CD8-positive, alpha-beta memory T cell (primary cell): ENCODE measurements around the gene RASAL2. TPM values are rescaled to one million over a fixed set of nuclear protein-coding genes. Genes with fewer than 3 reads are reported as not detected.
A peak's percentile ranks its signal among the peaks of the same experiment; 100 is the strongest.

Experiments
- CTCF ChIA-PET: fragments of 350-600 bp; sonication (Branson Sonifier 250); formaldehyde crosslinking; loops from one replicate; lab custom pipeline; 2021; ENCODE audit warnings: antibody characterized with exemption; lab: Charles Lee
- POLR2A ChIA-PET: fragments of 350-600 bp; sonication (Branson Sonifier 250); formaldehyde crosslinking; loops from one replicate; lab custom pipeline; 2021; ENCODE audit warnings: antibody characterized with exemption; lab: Charles Lee
- DNase-seq, 5 donors: peaks; one replicate each; pipeline versions ENCODE4 v3.0.0 to v3.0.0-alpha.2; 2020 to 2022; ENCODE audit warnings: mixed read lengths in 1 of 5
- H3K27ac ChIP-seq: one replicate; pipeline ENCODE4 v1.7.0; 2013; ENCODE audit warnings: low read depth, mild to moderate bottlenecking, low read length, moderate library complexity
- H3K27me3 ChIP-seq: 2 replicates; pipeline ENCODE4 v1.7.0; 2013; ENCODE audit warnings: low read length, mild to moderate bottlenecking; ENCODE audit not compliant: insufficient read depth, poor library complexity, severe bottlenecking
- H3K36me3 ChIP-seq: 2 replicates; pipeline ENCODE4 v1.7.0; 2013; ENCODE audit warnings: mild to moderate bottlenecking, low read length, moderate library complexity; ENCODE audit not compliant: insufficient read depth
- H3K4me1 ChIP-seq: 2 replicates; pipeline ENCODE4 v1.7.0; 2013; ENCODE audit warnings: mild to moderate bottlenecking, low read length, moderate library complexity; ENCODE audit not compliant: insufficient read depth
- H3K4me3 ChIP-seq: 2 replicates; pipeline ENCODE4 v1.7.0; 2013; ENCODE audit warnings: mild to moderate bottlenecking, low read length
- H3K9me3 ChIP-seq: 2 replicates; pipeline ENCODE4 v1.7.0; 2013; ENCODE audit warnings: mild to moderate bottlenecking, low read length
- H3K27ac Mint-ChIP-seq, 8 donors: one replicate each; pipeline ENCODE4 v1.8.0; 2020 to 2021; ENCODE audit warnings: mixed read lengths in 8 of 8, mild to moderate bottlenecking in 6 of 8, inconsistent platforms in 3 of 8, moderate library complexity in 3 of 8
- H3K27me3 Mint-ChIP-seq, 2 donors: one replicate each; pipeline ENCODE4 v1.8.0; 2020 to 2021; ENCODE audit warnings: mixed read lengths in 2 of 2, mild to moderate bottlenecking in 1 of 2, moderate library complexity in 1 of 2
- H3K36me3 Mint-ChIP-seq, 3 donors: one replicate each; pipeline ENCODE4 v1.8.0; 2020 to 2021; ENCODE audit warnings: mixed read lengths in 3 of 3, inconsistent platforms in 1 of 3, mild to moderate bottlenecking in 1 of 3
- H3K4me1 Mint-ChIP-seq, 3 donors: one replicate each; pipeline ENCODE4 v1.8.0; 2020 to 2021; ENCODE audit warnings: mixed read lengths in 3 of 3, inconsistent platforms in 1 of 3, mild to moderate bottlenecking in 1 of 3
- H3K4me3 Mint-ChIP-seq, 7 donors: one replicate each; pipeline ENCODE4 v1.8.0; 2020 to 2021; ENCODE audit warnings: mixed read lengths in 7 of 7, mild to moderate bottlenecking in 6 of 7, moderate library complexity in 4 of 7, inconsistent platforms in 2 of 7
- H3K9me3 Mint-ChIP-seq, 5 donors: one replicate each; pipeline ENCODE4 v1.8.0; 2020 to 2022; ENCODE audit warnings: mixed read lengths in 5 of 5, mild to moderate bottlenecking in 3 of 5, moderate library complexity in 2 of 5, inconsistent platforms in 1 of 5
- polyA plus RNA-seq: library from polyadenylated mRNA; unstranded; fragments of 300-500 nt; fragmentation: Illumina TruSeq; gene quantifications from one replicate; pipeline ENCODE4 v1.2.3, GENCODE V29; 2021
- total RNA-seq, 2 experiments: library from RNA; stranded (reverse); gene quantifications; one replicate each; pipeline ENCODE4 v1.2.3, GENCODE V29; 2021

Gene RASAL2
- total and polyA plus RNA-seq, 3 experiments from 2014 or later, result 0.04 to 0.07 TPM; not detected in 1

DNA sequence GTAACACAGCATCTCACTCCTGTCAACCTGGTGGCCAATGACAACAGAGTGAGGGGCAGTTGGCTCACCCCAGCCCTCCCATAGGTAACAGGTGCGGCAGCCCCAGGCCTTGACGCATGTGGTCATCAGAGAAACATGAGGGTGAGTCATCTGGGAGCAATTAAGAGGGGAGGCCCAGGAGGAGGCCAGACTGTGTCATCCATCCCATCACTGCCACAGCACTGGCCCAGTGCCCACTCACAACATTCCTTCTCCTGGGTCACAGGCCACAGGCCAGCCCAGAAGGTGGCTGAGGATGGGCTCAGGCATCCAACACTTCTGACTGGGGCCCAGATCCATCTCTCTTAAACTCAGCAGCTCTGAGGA is 436.1 kb downstream of the RASAL2 start:
- Histone ChIP-seq H3K4me1 (peaks cover 4% of the 10 kb centered on the region), H3K36me3 (no peaks in the 10 kb centered on the region), H3K4me3 (no peak overlapping the region), H3K27me3 (no peaks in the 10 kb centered on the region), H3K9me3 (no peaks in the 10 kb centered on the region), H3K27ac (no peak overlapping the region)
- POLR2A ChIA-PET, result no interaction called here
- Mint-ChIP-seq H3K9me3 (no peaks in the 10 kb centered on the region), H3K27ac (no peak overlapping the region), H3K27me3 (peaks cover 0 to 7% of the 10 kb centered on the region in 2 donors), H3K36me3 (no peaks in the 10 kb centered on the region), H3K4me3 (no peak overlapping the region), H3K4me1 (peaks cover 0 to 5% (median 2%) of the 10 kb centered on the region in 3 donors)
- CTCF ChIA-PET, result interaction anchor here (1.9 kb wide), 1 partner anchor 29 kb away, joined by 6 read pairs; no protein-coding TSS in a partner anchor
- DNase-seq, result no peak

DNA sequence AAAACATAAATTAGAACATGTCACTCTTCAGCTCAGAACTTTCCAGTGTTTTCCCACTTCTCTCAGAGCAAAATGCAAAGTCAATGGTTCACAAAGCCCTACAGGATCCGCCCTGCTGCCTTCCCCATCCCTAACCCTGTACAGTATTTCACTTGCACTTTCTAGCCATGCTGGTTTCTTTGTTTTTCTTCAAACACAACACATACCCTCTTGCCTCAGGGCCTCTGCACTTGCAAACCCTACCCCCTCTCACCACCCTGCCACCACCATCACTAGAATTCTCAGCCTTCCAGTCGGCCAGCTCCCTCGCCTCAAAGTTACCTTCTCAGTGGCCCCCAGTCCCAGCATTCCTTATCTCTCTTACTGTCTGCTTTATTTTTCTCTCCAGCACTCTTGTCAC is 436.6 kb downstream of the RASAL2 start:
- Mint-ChIP-seq H3K9me3 (no peaks in the 10 kb centered on the region), H3K27ac (peak overlapping the region in 1 of 8 donors; percentile 52), H3K4me1 (peaks cover 0 to 5% (median 2%) of the 10 kb centered on the region in 3 donors), H3K36me3 (no peaks in the 10 kb centered on the region), H3K4me3 (no peak overlapping the region), H3K27me3 (peaks cover 0 to 7% of the 10 kb centered on the region in 2 donors)
- Histone ChIP-seq H3K36me3 (no peaks in the 10 kb centered on the region), H3K27me3 (no peaks in the 10 kb centered on the region), H3K9me3 (no peaks in the 10 kb centered on the region), H3K27ac (no peak overlapping the region), H3K4me1 (peaks cover 4% of the 10 kb centered on the region), H3K4me3 (no peak overlapping the region)
- ChIA-PET POLR2A (no interaction called here), CTCF (no interaction called here)
- DNase-seq, result no peak

DNA sequence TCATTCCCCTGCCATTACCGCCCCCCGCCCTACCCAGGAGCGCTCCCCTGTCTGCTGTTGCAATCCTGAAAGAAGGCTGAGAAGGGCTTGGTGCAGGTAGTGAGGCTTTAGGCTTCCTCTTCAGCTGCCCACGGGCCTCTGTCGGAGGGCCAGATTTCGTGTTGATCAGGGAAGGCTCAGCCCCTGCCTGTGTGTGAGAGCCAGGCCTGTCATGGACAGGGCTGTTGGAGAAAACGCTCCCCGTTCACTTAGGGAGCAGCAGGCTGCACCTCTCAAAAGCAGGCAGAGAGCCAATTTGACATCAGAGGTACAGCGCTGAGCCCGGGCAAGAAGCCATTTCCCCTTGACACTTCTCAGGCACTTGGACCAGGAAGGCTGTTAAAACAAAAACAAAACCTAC is 438.0 kb downstream of the RASAL2 start:
- POLR2A ChIA-PET, result no interaction called here
- Mint-ChIP-seq H3K9me3 (no peaks in the 10 kb centered on the region), H3K4me3 (no peak overlapping the region), H3K27me3 (peaks cover 2 to 7% of the 10 kb centered on the region in 2 donors), H3K27ac (no peak overlapping the region), H3K4me1 (peaks cover 0 to 5% (median 2%) of the 10 kb centered on the region in 3 donors), H3K36me3 (no peaks in the 10 kb centered on the region)
- H3K27me3 ChIP-seq, result no peaks in the 10 kb centered on the region
- no peaks in the 10 kb centered on the region for H3K9me3 ChIP-seq
- DNase-seq, result peak in 1 of 5 donors; percentile 6
- peaks cover 4% of the 10 kb centered on the region for H3K4me1 ChIP-seq
- H3K36me3 ChIP-seq, result no peaks in the 10 kb centered on the region
- no peak overlapping the region for H3K27ac ChIP-seq
- no peak overlapping the region for H3K4me3 ChIP-seq
- CTCF ChIA-PET, result interaction anchor here (0.8 to 2.9 kb wide), 7 partner anchors 9 to 1283 kb away, joined by 4 to 21 read pairs (median 8); no protein-coding TSS in a partner anchor

DNA sequence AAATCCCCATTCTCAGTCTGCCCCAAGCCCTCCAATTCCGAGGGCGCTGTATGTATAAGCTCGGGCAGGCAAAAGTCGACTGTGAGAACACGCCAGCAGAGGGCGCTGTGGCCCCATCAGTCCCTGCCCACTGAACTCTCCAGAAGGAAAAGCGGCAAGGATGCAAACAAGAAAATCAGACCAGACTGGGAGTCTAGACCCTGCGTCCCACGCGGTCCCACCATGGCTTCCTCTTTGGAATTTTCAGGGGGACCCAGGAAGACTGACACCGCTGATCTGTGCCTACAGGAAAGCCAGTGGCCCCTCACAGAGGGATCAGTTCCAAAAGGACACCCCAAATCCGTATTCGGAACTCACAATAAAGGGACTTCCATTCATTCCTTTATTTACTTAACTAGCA is 438.5 kb downstream of the RASAL2 start:
- Histone ChIP-seq H3K36me3 (no peaks in the 10 kb centered on the region), H3K4me1 (peaks cover 4% of the 10 kb centered on the region), H3K4me3 (no peak overlapping the region), H3K9me3 (no peaks in the 10 kb centered on the region), H3K27me3 (no peaks in the 10 kb centered on the region), H3K27ac (no peak overlapping the region)
- ChIA-PET CTCF (interaction anchor here (0.8 to 2.9 kb wide), 8 partner anchors 9 to 1282 kb away, joined by 4 to 21 read pairs (median 9); no protein-coding TSS in a partner anchor), POLR2A (no interaction called here)
- H3K27me3 Mint-ChIP-seq, result peaks cover 2 to 7% of the 10 kb centered on the region in 2 donors
- peak overlapping the region in 1 of 7 donors; percentile 73 for H3K4me3 Mint-ChIP-seq
- H3K27ac Mint-ChIP-seq, result no peak overlapping the region
- no peaks in the 10 kb centered on the region for H3K9me3 Mint-ChIP-seq
- peak; percentile 53 to 71 (median 59) for DNase-seq
- H3K4me1 Mint-ChIP-seq, result peaks cover 0 to 5% (median 2%) of the 10 kb centered on the region in 3 donors
- no peaks in the 10 kb centered on the region for H3K36me3 Mint-ChIP-seq

DNA sequence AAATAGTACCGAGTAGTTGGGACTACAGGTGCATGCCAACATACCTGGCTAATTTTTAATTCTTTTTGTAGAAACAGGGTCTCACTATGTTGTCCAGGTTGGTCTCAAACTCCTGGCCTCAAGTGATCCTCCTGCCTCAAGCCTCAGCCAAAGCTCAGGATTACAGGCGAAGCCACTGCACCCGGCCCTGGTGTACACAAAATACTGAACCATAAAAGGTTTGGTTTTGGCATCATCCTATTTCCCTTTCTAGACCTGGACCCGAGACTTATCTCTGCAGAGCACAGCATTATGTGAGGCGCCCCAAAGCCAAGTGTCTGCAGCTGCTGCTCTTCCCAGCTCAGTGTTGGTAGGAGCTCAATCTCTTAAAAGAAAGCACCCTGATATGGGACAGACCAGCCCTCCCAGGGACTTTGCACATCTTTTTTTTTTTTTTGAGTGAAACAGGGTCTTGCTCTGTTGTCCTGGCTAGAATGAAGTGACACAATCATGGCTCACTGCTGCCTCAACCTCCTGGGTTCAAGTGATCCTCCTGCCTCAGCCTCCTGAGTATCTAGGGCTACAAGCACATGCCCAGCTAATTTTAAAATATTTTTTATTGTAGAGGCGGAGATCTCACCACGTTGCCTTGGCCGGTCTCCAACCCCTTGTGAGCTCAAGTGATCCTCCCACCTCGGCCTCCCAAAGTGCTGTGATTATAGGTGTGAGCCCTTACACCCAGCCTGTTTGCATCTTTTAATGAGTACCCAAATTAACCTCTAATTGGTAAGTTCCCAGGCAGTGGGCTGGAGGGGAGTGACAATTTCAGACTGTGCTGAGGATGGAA is 439.4 kb downstream of the RASAL2 start:
- Histone ChIP-seq H3K9me3 (no peaks in the 10 kb centered on the region), H3K27me3 (no peaks in the 10 kb centered on the region), H3K27ac (no peak overlapping the region), H3K4me3 (no peak overlapping the region), H3K36me3 (no peaks in the 10 kb centered on the region), H3K4me1 (peaks cover 4% of the 10 kb centered on the region)
- peaks cover 6 to 7% of the 10 kb centered on the region in 2 donors for H3K27me3 Mint-ChIP-seq
- CTCF ChIA-PET, result interaction anchor here (1.9 to 2.9 kb wide), 5 partner anchors 10 to 1281 kb away, joined by 5 to 21 read pairs (median 10); no protein-coding TSS in a partner anchor
- POLR2A ChIA-PET, result interaction anchor here (0.7 kb wide), 1 partner anchor 9 kb away, joined by 3 read pairs; no protein-coding TSS in a partner anchor
- peaks cover 0 to 5% (median 2%) of the 10 kb centered on the region in 3 donors for H3K4me1 Mint-ChIP-seq
- H3K27ac Mint-ChIP-seq, result no peak overlapping the region
- H3K36me3 Mint-ChIP-seq, result no peaks in the 10 kb centered on the region
- H3K9me3 Mint-ChIP-seq, result no peaks in the 10 kb centered on the region
- no peak overlapping the region for H3K4me3 Mint-ChIP-seq
- DNase-seq, result no peak

Other genes starting within 250 kb of the RASAL2 start
- not detected for gene SEC16B, start 124.0 kb upstream of the RASAL2 start, total RNA-seq
- not detected for gene SEC16B, start 124.0 kb upstream of the RASAL2 start, polyA plus RNA-seq